Panc1 (cell line): ENCODE data around the gene FTO.

Source experiments
- POLR2AphosphoS5 ChIP-seq: IDR thresholded peaks from 2 replicates; pipeline ENCODE4 v1.6.1; 2012; ENCODE audit warnings: mild to moderate bottlenecking, low read depth, low read length, moderate library complexity
- SIN3A ChIP-seq: IDR thresholded peaks from 2 replicates; pipeline ENCODE4 v1.6.1; 2012; ENCODE audit warnings: low read depth, mild to moderate bottlenecking, low read length, moderate library complexity, borderline replicate concordance; ENCODE audit not compliant: insufficient read depth
- TF ChIP-seq, protein P1 (sequence below): fragments of 450-650 bp; IDR thresholded peaks from 2 replicates; pipeline ENCODE4 v1.5.1; 2017; ENCODE audit warnings: mild to moderate bottlenecking

GRCh38 chr16:53756275-53756996 lies 52.5 kb downstream of the FTO start:
- TF ChIP-seq POLR2AphosphoS5 (no peak), SIN3A (no peak)
- TF ChIP-seq, protein P1, sequence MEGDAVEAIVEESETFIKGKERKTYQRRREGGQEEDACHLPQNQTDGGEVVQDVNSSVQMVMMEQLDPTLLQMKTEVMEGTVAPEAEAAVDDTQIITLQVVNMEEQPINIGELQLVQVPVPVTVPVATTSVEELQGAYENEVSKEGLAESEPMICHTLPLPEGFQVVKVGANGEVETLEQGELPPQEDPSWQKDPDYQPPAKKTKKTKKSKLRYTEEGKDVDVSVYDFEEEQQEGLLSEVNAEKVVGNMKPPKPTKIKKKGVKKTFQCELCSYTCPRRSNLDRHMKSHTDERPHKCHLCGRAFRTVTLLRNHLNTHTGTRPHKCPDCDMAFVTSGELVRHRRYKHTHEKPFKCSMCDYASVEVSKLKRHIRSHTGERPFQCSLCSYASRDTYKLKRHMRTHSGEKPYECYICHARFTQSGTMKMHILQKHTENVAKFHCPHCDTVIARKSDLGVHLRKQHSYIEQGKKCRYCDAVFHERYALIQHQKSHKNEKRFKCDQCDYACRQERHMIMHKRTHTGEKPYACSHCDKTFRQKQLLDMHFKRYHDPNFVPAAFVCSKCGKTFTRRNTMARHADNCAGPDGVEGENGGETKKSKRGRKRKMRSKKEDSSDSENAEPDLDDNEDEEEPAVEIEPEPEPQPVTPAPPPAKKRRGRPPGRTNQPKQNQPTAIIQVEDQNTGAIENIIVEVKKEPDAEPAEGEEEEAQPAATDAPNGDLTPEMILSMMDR, result no peak
